GM12801 (cell line): ENCODE results near the gene HIPK4.

Experiments used
- CTCF ChIP-seq: IDR thresholded peaks from one replicate; pipeline ENCODE4 v1.5.1; 2011; ENCODE audit warnings: control low read depth; ENCODE audit not compliant: insufficient read length; ENCODE audit errors: extremely low read depth

HIPK4 gene

GRCh38 chr19:40392123-40392522 is 2.1 kb upstream of the HIPK4 start:
- TF ChIP-seq CTCF: no peak

- TF ChIP-seq CTCF: no peak
Measured at GRCh38 chr19:40389404-40390083, 437 bp downstream of the HIPK4 start.

- TF ChIP-seq CTCF: no peak
Measured at GRCh38 chr19:40388481-40388880, 1.5 kb downstream of the HIPK4 start.

GRCh38 chr19:40387155-40387554 is 2.8 kb downstream of the HIPK4 start:
- no peak for TF ChIP-seq CTCF

GRCh38 chr19:40383668-40384248 is 6.2 kb downstream of the HIPK4 start:
- no peak for TF ChIP-seq CTCF

- TF ChIP-seq CTCF: no peak
Measured at GRCh38 chr19:40381321-40381720, 8.7 kb downstream of the HIPK4 start.

- no peak for TF ChIP-seq CTCF
Measured at GRCh38 chr19:40380199-40381037, 9.6 kb downstream of the HIPK4 start.
